GM19455 (cell line): ENCODE measurements around the gene KIF14.
"Not testable (repeated sequence)": the region's sequence is repeated elsewhere in the genome, so short reads cannot be mapped to it uniquely, and the experiment has no call there.

Source experiments
- ATAC-seq: cut with Tn5 transposase; IDR thresholded peaks from one replicate; pipeline ENCODE4 v1.9.1; 2021; ENCODE audit not compliant: unreplicated experiment

KIF14 gene

DNA sequence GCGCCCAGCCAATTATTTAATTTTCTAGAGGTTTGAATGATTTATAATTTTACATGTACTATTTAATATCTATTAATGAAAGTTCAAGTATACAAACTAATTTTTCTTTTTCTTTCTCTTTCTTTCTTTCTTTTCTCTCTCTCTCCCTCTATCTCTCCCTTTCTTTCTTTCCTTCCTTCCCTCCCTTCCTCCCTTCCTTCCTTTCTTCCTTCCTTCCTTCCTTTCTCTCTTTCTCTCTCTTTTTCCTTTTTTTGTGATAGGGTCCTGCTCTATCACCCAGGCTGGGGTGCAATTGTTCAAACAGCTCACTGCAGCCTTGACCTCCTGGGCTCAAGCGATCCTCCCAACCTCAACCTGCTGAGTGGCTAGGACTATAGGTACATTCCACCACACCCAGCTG is 16.1 kb upstream of the KIF14 start:
- ATAC-seq = no peak

- no peak for ATAC-seq
These were observed 13.9 kb upstream of the KIF14 start for GRCh38 chr1:200634261-200635122.

- no peak for ATAC-seq
These were observed 10.8 kb upstream of the KIF14 start for GRCh38 chr1:200631375-200631774.

GRCh38 chr1:200630515-200630899 is 10.0 kb upstream of the KIF14 start:
- ATAC-seq = not testable (repeated sequence)

- no peak for ATAC-seq
These were observed 9.4 kb upstream of the KIF14 start for GRCh38 chr1:200629876-200630514.

DNA sequence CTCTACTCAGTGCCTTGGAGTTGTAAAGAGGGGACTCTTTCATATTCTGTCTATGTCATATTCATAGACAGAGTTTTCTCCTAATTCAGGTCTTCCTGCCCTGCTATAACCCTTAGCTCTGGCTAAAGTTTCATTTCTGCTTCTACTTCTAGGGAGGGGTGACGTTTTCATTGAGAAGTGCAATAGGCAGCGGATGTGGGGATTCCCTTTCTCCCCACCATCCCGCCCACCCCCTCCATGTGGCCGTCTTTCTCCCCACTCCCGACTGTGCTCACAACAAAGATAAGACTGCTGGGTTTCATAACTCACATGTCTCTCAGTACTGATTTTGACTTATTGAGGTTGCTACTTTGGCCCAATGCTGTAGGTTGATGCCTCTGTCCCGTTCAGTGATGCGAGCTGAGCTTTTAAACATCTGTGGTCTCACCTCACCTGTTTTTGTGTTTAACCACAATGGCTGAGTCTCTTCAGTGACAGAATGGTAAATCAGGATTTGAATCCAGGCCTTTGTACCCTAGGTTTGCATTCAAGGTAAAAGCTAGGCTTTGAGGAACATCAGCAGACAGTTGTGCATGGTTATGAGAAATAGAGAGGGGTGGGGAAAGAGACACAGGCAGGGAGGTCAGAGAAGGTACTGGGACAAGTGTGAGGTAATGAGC is 7.8 kb upstream of the KIF14 start:
- ATAC-seq = peak; percentile 74

GRCh38 chr1:200627575-200628222 is 7.1 kb upstream of the KIF14 start:
- ATAC-seq = no peak

- ATAC-seq = no peak
These were observed 6.4 kb upstream of the KIF14 start for GRCh38 chr1:200626853-200627534.

DNA sequence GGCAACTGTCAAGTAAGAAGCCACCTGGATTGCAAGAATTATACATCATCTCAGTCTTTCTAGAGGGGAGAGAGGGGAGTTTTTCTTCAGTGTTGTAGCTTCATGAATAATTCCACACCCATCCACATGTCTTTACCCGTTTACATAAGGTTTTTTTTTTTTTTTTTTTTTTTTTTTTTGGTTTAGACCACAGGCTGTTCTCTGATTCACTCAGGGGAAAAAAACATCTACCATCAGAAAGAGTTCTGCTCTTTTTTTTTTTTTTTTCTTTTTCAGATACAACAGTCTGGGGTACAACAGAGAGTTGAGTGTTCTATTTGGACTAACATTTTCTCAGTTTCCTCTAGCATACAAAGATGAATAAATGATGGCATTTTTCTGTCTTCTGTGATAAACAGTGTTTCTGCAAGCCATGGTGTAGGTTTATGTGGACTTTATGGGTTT is 4.9 kb upstream of the KIF14 start:
- ATAC-seq = no peak

- ATAC-seq = no peak
These were observed 4.3 kb upstream of the KIF14 start for GRCh38 chr1:200624679-200625335.

DNA sequence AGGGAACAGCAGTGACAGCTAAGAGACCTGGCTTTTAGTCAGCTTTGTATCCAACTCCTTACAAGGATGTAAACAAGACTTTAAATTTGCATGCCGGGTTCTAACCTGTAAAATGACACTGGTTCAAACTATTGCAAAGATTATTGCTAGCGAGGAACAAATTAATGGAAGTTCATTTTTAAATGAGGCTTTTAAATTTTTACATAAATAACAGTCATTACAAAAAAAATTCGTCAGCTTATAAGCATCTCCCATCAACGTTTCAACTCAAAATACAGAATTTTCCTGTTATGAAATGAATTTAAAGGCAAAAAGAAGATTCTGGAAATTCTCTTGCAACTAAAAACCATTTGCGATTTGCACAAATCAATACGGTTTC is 668 bp downstream of the KIF14 start:
- no peak for ATAC-seq

GRCh38 chr1:200610846-200611245 is 9.7 kb downstream of the KIF14 start:
- no peak for ATAC-seq

DNA sequence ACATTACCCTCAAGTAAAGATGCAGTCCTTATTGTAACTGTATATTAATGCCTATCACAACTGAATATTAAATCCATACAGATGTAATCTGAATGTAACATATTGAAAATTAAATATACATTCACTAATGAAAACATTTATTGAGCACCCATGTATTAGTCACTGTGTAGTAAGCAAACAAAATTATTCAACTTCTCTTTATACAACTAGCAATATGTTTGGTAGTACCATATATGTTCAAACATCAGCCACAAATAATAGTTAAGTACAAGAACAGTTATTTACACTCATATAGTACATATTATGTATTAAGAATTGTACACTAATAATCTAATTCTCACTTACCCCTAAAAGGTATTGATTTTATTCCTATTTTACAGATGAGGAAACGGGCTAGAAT is 17.9 kb downstream of the KIF14 start:
- no peak for ATAC-seq

DNA sequence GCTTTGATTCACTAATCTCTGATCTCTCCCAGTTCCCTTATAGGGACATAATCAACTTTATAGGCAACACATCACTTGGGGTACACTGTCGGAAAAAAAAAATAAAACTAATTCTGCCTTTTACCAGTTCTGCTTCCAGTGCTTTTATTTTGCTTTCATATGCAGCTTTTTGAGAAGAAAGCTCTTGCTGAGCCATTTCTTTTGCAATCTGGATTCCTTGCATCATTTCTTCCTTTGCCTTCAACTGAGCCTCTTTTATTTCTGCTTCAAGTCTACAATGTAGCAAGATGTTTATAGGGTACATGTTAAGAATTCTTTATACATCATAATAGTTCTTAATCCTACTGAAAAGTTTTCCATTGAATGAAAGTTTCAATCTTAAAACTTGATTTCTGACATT is 30.6 kb downstream of the KIF14 start:
- ATAC-seq = no peak

- ATAC-seq = no peak
These were observed 31.9 kb downstream of the KIF14 start for GRCh38 chr1:200588698-200589097.

GRCh38 chr1:200564319-200564718 is 56.2 kb downstream of the KIF14 start:
- no peak for ATAC-seq

GRCh38 chr1:200561856-200562214 is 58.7 kb downstream of the KIF14 start:
- no peak for ATAC-seq

DNA sequence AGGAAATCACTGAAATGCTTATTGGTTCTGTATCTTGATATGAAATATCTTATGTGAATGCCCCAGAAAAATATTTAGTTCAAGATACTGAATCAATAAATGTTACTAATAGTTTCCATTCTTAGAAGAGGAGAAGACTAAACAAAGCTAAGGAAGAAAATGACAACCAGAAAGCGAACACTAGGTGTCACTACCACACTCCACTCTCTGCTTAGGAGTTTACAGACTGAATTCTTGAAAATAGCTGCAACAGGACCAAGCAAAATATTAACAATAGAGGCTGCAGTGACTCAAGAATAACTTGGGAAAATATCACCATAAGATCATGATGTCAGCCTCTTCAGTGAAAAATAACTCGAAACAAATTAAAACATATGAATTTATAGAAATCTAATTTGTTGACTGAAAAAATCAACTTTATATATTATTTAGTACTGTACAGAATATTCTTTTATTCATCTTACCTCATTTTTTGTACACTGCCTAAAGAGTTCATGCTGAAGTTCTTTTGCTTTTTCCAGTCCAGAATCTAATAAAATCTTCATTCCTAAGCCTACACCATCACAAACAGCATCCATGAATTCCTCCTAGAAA is 61.6 kb downstream of the KIF14 start:
- ATAC-seq = no peak

DNA sequence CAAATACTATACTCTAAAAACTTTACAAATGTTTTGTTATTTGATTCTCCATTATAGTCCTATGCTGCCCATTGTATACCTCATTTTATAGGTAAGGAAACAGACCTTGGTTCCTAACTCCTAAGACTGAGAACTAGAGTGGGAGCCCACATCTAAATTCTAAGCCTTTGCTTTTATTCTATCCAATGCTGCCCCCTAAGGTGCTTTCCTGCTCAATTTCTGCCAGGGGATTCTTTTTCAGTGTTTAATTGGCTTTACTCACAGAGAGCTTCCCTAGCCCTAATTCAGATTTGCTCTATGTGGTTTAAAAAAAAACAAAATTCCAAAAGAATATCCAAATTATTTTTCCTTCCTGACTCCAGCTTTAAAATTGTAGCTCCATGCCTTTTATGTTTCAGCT is 64.5 kb downstream of the KIF14 start:
- ATAC-seq = no peak

- not testable (repeated sequence) for ATAC-seq
These were observed 67.8 kb downstream of the KIF14 start for GRCh38 chr1:200552737-200553136.
